GM19455 (cell line): ENCODE measurements around the gene B4GALT5.
"Not testable (repeated sequence)": the region's sequence is repeated elsewhere in the genome, so short reads cannot be mapped to it uniquely, and the experiment has no call there.

Source experiments
- ATAC-seq: cut with Tn5 transposase; IDR thresholded peaks from one replicate; pipeline ENCODE4 v1.9.1; 2021; ENCODE audit not compliant: unreplicated experiment

Gene B4GALT5

GRCh38 chr20:49713753-49714712, at the start of gene B4GALT5:
B4GALT5 (minus strand) TSS chr20:49713878; CDS start chr20:49713690, 188 bp downstream.
- peak; percentile 88 for ATAC-seq

GRCh38 chr20:49762940-49763766, 49.5 kb upstream of the B4GALT5 start:
- ATAC-seq, result no peak

- ATAC-seq, result not testable (repeated sequence)
Measured at GRCh38 chr20:49761888-49762287, 48.2 kb upstream of the B4GALT5 start.

- no peak for ATAC-seq
Measured at GRCh38 chr20:49759266-49759950, 45.7 kb upstream of the B4GALT5 start.

GRCh38 chr20:49758781-49759180, 45.1 kb upstream of the B4GALT5 start:
- no peak for ATAC-seq

GRCh38 chr20:49757597-49757996, 43.9 kb upstream of the B4GALT5 start:
- no peak for ATAC-seq

- ATAC-seq, result no peak
Measured at GRCh38 chr20:49756241-49756640, 42.6 kb upstream of the B4GALT5 start.

- ATAC-seq, result no peak
Measured at GRCh38 chr20:49754596-49754995, 40.9 kb upstream of the B4GALT5 start.

GRCh38 chr20:49753133-49753532, 39.5 kb upstream of the B4GALT5 start:
- ATAC-seq, result no peak

- no peak for ATAC-seq
Measured at GRCh38 chr20:49752201-49752903, 38.7 kb upstream of the B4GALT5 start.

GRCh38 chr20:49751397-49751736, 37.7 kb upstream of the B4GALT5 start:
- ATAC-seq, result no peak

GRCh38 chr20:49750611-49751396, 37.1 kb upstream of the B4GALT5 start:
- peak; percentile 68 for ATAC-seq

GRCh38 chr20:49749625-49750024, 35.9 kb upstream of the B4GALT5 start:
- no peak for ATAC-seq

- no peak for ATAC-seq
Measured at GRCh38 chr20:49748525-49748838, 34.8 kb upstream of the B4GALT5 start.

- ATAC-seq, result no peak
Measured at GRCh38 chr20:49747707-49748524, 34.2 kb upstream of the B4GALT5 start.

- no peak for ATAC-seq
Measured at GRCh38 chr20:49742948-49743347, 29.3 kb upstream of the B4GALT5 start.

- no peak for ATAC-seq
Measured at GRCh38 chr20:49741977-49742376, 28.3 kb upstream of the B4GALT5 start.

- no peak for ATAC-seq
Measured at GRCh38 chr20:49740807-49741206, 27.1 kb upstream of the B4GALT5 start.

GRCh38 chr20:49739042-49739441, 25.4 kb upstream of the B4GALT5 start:
- ATAC-seq, result no peak
